H1 (cell line): ENCODE measurements around the gene NADSYN1. TPM values are rescaled to one million over a fixed set of nuclear protein-coding genes. Genes with fewer than 3 reads are reported as not detected.
A peak's percentile ranks its signal among the peaks of the same experiment; 100 is the strongest.

Experiments used
- CTCF ChIA-PET: fragments of 300-600 bp; sonication (Branson Sonifier 250); formaldehyde crosslinking; loops from one replicate; lab custom pipeline; 2021; ENCODE audit not compliant: partially characterized antibody; lab: Charles Lee
- POLR2A ChIA-PET: fragments of 300-600 bp; sonication (Branson Sonifier 250); formaldehyde crosslinking; loops from one replicate; lab custom pipeline; 2021; ENCODE audit warnings: inconsistent platforms; ENCODE audit not compliant: partially characterized antibody; lab: Charles Lee
- DNase-seq, 2 experiments: peaks; one replicate each; pipeline versions ENCODE4 v3.0.0 to v3.0.0-alpha.2; 2010 to 2022; ENCODE audit warnings: low spot score in 2 of 2, low read depth in 1 of 2, mixed read lengths in 1 of 2
- FAIRE-seq: peaks from 2 replicates; lab custom pipeline; 2011; peaks lifted over from hg19 to GRCh38; lab: Jason Lieb, UNC
- H2AFZ ChIP-seq: 2 replicates; pipeline ENCODE4 v1.8.1; 2012; ENCODE audit warnings: low read length, inconsistent platforms
- H2AK5ac ChIP-seq: 2 replicates; pipeline ENCODE4 v1.6.1; 2013; ENCODE audit warnings: low read depth, low read length
- H2BK120ac ChIP-seq: replicated peaks from 2 replicates; pipeline ENCODE3; 2013; ENCODE audit warnings: low read depth, low read length, inconsistent platforms
- H2BK12ac ChIP-seq: 2 replicates; pipeline ENCODE4 v1.6.1; 2013; ENCODE audit warnings: low read depth, low read length
- H2BK15ac ChIP-seq: 2 replicates; pipeline ENCODE4 v1.6.1; 2013; ENCODE audit warnings: low read length
- H2BK20ac ChIP-seq: 2 replicates; pipeline ENCODE4 v1.6.1; 2013; ENCODE audit warnings: low read length
- H2BK5ac ChIP-seq: 2 replicates; pipeline ENCODE4 v1.6.1; 2013; ENCODE audit warnings: low read depth, low read length
- H3K14ac ChIP-seq: 2 replicates; pipeline ENCODE4 v1.6.1; 2013; ENCODE audit warnings: inconsistent platforms; ENCODE audit not compliant: insufficient read length
- H3K18ac ChIP-seq: 2 replicates; pipeline ENCODE4 v1.6.1; 2013; ENCODE audit warnings: low read length; ENCODE audit errors: extremely low read depth
- H3K23ac ChIP-seq: 2 replicates; pipeline ENCODE4 v1.6.1; 2013; ENCODE audit warnings: inconsistent platforms; ENCODE audit not compliant: insufficient read length
- H3K23me2 ChIP-seq: 2 replicates; pipeline ENCODE4 v1.6.1; 2013; ENCODE audit warnings: low read depth, low read length
- H3K27ac ChIP-seq: 2 replicates; pipeline ENCODE4 v1.6.1; 2011; ENCODE audit warnings: low read depth, low read length, inconsistent platforms
- H3K27me3 ChIP-seq, 4 experiments: replicated peaks in 1 of 4; 1 replicate in 1 of 4; 2 replicates in 3 of 4; pipeline versions ENCODE4 v1.6.1 to v1.8.1; 2011 to 2013; ENCODE audit warnings: low read length in 3 of 4, mild to moderate bottlenecking in 3 of 4, inconsistent platforms in 2 of 4, mixed read lengths in 2 of 4, moderate library complexity in 1 of 4; ENCODE audit not compliant: control insufficient read depth in 3 of 4, insufficient read depth in 3 of 4; ENCODE audit errors: extremely low read depth in 1 of 4
- H3K36me3 ChIP-seq, 4 experiments: 2 replicates each; pipeline versions ENCODE4 v1.6.1 to v1.8.1; 2011 to 2013; ENCODE audit warnings: mild to moderate bottlenecking in 4 of 4, low read length in 3 of 4, moderate library complexity in 2 of 4, control low read depth in 1 of 4, inconsistent platforms in 1 of 4; ENCODE audit not compliant: insufficient read depth in 4 of 4, control insufficient read depth in 2 of 4
- H3K4ac ChIP-seq: replicated peaks from 2 replicates; pipeline ENCODE3; 2013; ENCODE audit warnings: low read length, low read depth, mixed read lengths, inconsistent platforms; ENCODE audit not compliant: insufficient read length
- H3K4me1 ChIP-seq, 4 experiments: replicated peaks in 1 of 4; 1 replicate in 1 of 4; 2 replicates in 3 of 4; pipeline versions ENCODE4 v1.6.1 to v1.8.1; 2011 to 2013; ENCODE audit warnings: low read length in 3 of 4, inconsistent platforms in 2 of 4, mixed read lengths in 1 of 4; ENCODE audit not compliant: insufficient read depth in 4 of 4, control insufficient read depth in 3 of 4
- H3K4me2 ChIP-seq, 2 experiments: 2 replicates each; pipeline versions ENCODE4 v1.6.1 to v1.8.1; 2011 to 2013; ENCODE audit warnings: low read depth in 2 of 2, low read length in 2 of 2, control low read depth in 1 of 2, inconsistent platforms in 1 of 2, mild to moderate bottlenecking in 1 of 2; ENCODE audit not compliant: insufficient read depth in 1 of 2
- H3K4me3 ChIP-seq, 4 experiments: fragments of 200-600, 300-600 bp in 1 of 4; sonication (generic), shearing (Covaris generic), sonication (Bioruptor Twin) in 1 of 4; 2 replicates each; pipeline versions ENCODE4 v1.5.1 to v1.8.1; 2011 to 2016; ENCODE audit warnings: low read length in 4 of 4, low read depth in 3 of 4, control low read depth in 2 of 4, inconsistent platforms in 2 of 4, mild to moderate bottlenecking in 2 of 4, mixed read lengths in 1 of 4, moderate library complexity in 1 of 4; ENCODE audit not compliant: insufficient read depth in 2 of 4; ENCODE audit errors: extremely low read depth in 1 of 4
- H3K56ac ChIP-seq: replicated peaks from 2 replicates; pipeline ENCODE3; 2013; ENCODE audit warnings: low read depth, mild to moderate bottlenecking, mixed read lengths, low read length, inconsistent platforms; ENCODE audit not compliant: insufficient read length
- H3K79me1 ChIP-seq: 2 replicates; pipeline ENCODE4 v1.6.1; 2013; ENCODE audit warnings: low read depth, low read length, control low read depth
- H3K79me2 ChIP-seq, 2 experiments: 2 replicates each; pipeline versions ENCODE4 v1.6.1 to v1.8.1; 2012 to 2013; ENCODE audit warnings: low read length in 2 of 2, mild to moderate bottlenecking in 2 of 2, inconsistent platforms in 1 of 2; ENCODE audit not compliant: insufficient read depth in 2 of 2, control insufficient read depth in 1 of 2
- H3K9ac ChIP-seq, 4 experiments: replicated peaks in 1 of 4; 1 replicate in 1 of 4; 2 replicates in 3 of 4; pipeline versions ENCODE4 v1.6.1 to v1.8.1; 2011 to 2013; ENCODE audit warnings: low read depth in 3 of 4, low read length in 3 of 4, control low read depth in 2 of 4, mild to moderate bottlenecking in 2 of 4, moderate library complexity in 2 of 4, inconsistent platforms in 1 of 4; ENCODE audit errors: extremely low read depth in 1 of 4
- H3K9me3 ChIP-seq, 2 experiments: 2 replicates each; pipeline versions ENCODE4 v1.6.1 to v1.8.1; 2012 to 2013; ENCODE audit warnings: mild to moderate bottlenecking in 2 of 2, moderate library complexity in 2 of 2, control low read depth in 1 of 2, inconsistent platforms in 1 of 2, low read depth in 1 of 2, low read length in 1 of 2, mixed read lengths in 1 of 2; ENCODE audit not compliant: insufficient read depth in 2 of 2
- H4K20me1 ChIP-seq, 2 experiments: replicated peaks in 1 of 2; 2 replicates each; pipeline versions ENCODE3 to v1.8.1; 2011 to 2013; ENCODE audit warnings: inconsistent platforms in 2 of 2, low read length in 2 of 2, mild to moderate bottlenecking in 1 of 2; ENCODE audit not compliant: insufficient read depth in 2 of 2, control insufficient read depth in 1 of 2
- H4K5ac ChIP-seq: 2 replicates; pipeline ENCODE4 v1.6.1; 2013; ENCODE audit warnings: low read length, low read depth, mixed read lengths, inconsistent platforms; ENCODE audit not compliant: insufficient read length
- H4K8ac ChIP-seq: 2 replicates; pipeline ENCODE4 v1.8.0; 2013; ENCODE audit warnings: mild to moderate bottlenecking, moderate library complexity, low read length, inconsistent platforms; ENCODE audit not compliant: insufficient read depth; ENCODE audit errors: extremely low read depth
- H4K91ac ChIP-seq: replicated peaks from 2 replicates; pipeline ENCODE3; 2013; ENCODE audit warnings: low read length, mixed read lengths, inconsistent platforms; ENCODE audit not compliant: insufficient read length
- CBX5 ChIP-seq: fragments of 300-800, 300-1000 bp; sonication (generic); IDR thresholded peaks from 2 replicates; pipeline ENCODE4 v1.7.1; 2016; ENCODE audit warnings: antibody characterized with exemption, low read length, low read depth
- HDAC2 ChIP-seq, 2 experiments: fragments of 300-600 bp in 1 of 2; sonication (generic) in 1 of 2; IDR thresholded peaks; 2 replicates each; pipeline ENCODE4 v1.6.1; 2011 to 2012; ENCODE audit warnings: low read depth in 2 of 2, low read length in 2 of 2, mild to moderate bottlenecking in 2 of 2, moderate library complexity in 2 of 2, borderline replicate concordance in 1 of 2, inconsistent platforms in 1 of 2
- KDM5A ChIP-seq: fragments of 200-600 bp; IDR thresholded peaks from 2 replicates; pipeline ENCODE4 v1.7.1; 2012; ENCODE audit warnings: mild to moderate bottlenecking, low read length, inconsistent platforms, mixed read lengths
- MAFK ChIP-seq: IDR thresholded peaks from 2 replicates; pipeline ENCODE4 v1.6.1; 2012; ENCODE audit warnings: low read depth, mild to moderate bottlenecking, improper control_type of control experiment, low read length
- MAX ChIP-seq: IDR thresholded peaks from 2 replicates; pipeline ENCODE4 v1.6.1; 2012; ENCODE audit warnings: inconsistent platforms
- NRF1 ChIP-seq: IDR thresholded peaks from 2 replicates; pipeline ENCODE4 v1.6.1; 2011; ENCODE audit warnings: mild to moderate bottlenecking, low read depth, low read length, improper control_type of control experiment
- SRF ChIP-seq: IDR thresholded peaks from 2 replicates; pipeline ENCODE4 v1.6.1; 2011; ENCODE audit warnings: mild to moderate bottlenecking, low read depth, low read length, moderate library complexity
- WGBS, 2 experiments: shearing (Covaris generic) in 1 of 2; methylation state at CpG; one replicate each; pipeline versions ENCODE4 v1.1.6 to v1.1.7; 2013 to 2015; ENCODE audit warnings: low lambda C conversion rate in 2 of 2, mixed read lengths in 2 of 2, inconsistent platforms in 1 of 2, low coverage in 1 of 2, missing lambda C conversion rate in 1 of 2; ENCODE audit not compliant: insufficient replicate concordance in 2 of 2, insufficient coverage in 1 of 2, insufficient read length in 1 of 2; ENCODE audit errors: extremely low coverage in 1 of 2, missing lambda C conversion rate in 1 of 2; 5-methylcytosine and 5-hydroxymethylcytosine counted together
- polyA plus RNA-seq, 7 experiments: library from polyadenylated mRNA; depleted of rRNA in 3 of 7; stranded (reverse) in 5 of 7; unstranded in 2 of 7; fragments of >200 nt in 5 of 7; fragments of 200-250 nt in 2 of 7; gene quantifications; 1 replicate in 5 of 7; 2 replicates in 1 of 7; 4 replicates in 1 of 7; pipeline versions ENCODE4 v1.2.1 to v1.2.3, GENCODE V29; 2011 to 2013; ENCODE audit warnings: missing spikeins in 2 of 7, mixed read lengths in 2 of 7
- total RNA-seq: library from RNA; stranded (reverse); fragmentation: NEBNext Ultra II Directional; extraction: Animal tissue kit (Norgen Biotek cat#: 25700); gene quantifications from 2 replicates; pipeline ENCODE4 v1.2.1, GENCODE V29; 2021

NADSYN1 gene
- total and polyA plus RNA-seq, 2 of the 8 experiments (the other 6 are each of a cell fraction or from before 2014, with no cell fraction given), result 38.3 to 38.6 TPM

- no peak overlapping the region for H2BK20ac ChIP-seq
- H2BK120ac ChIP-seq, result no peak overlapping the region
- peaks cover 6 to 15% of the 10 kb centered on the region in 2 experiments for H4K20me1 ChIP-seq
- H3K18ac ChIP-seq, result no peak overlapping the region
- H3K27ac ChIP-seq, result no peak overlapping the region
- H3K9me3 ChIP-seq, result no peaks in the 10 kb centered on the region
- H2BK15ac ChIP-seq, result no peak overlapping the region
- peak overlapping the region; percentile 52; the same call in 1 of the 2 replicates for H2BK5ac ChIP-seq
- H3K79me2 ChIP-seq, result no peaks in the 10 kb centered on the region
- DNase-seq (peak in 1 of 2 experiments; percentile 51), FAIRE-seq (no peak)
- no peak overlapping the region for H3K56ac ChIP-seq
- TF ChIP-seq HDAC2 (IDR thresholded peaks at IDR 0.05; ENCODE audit: borderline replicate concordance in 1 of 2, low read depth in 2 of 2, low read length in 2 of 2) (no peak), MAFK (no peak), KDM5A (no peak), CBX5 (no peak), NRF1 (no peak), SRF (no peak), MAX (0 out of 2 replicates have a peak, but pooled peaks have one; percentile 13)
- H3K36me3 ChIP-seq, result peaks cover 3 to 22% (median 15%) of the 10 kb centered on the region in 4 experiments
- ChIA-PET POLR2A (interaction anchor here (1.0 to 1.5 kb wide), 2 partner anchors 15 to 30 kb away, joined by 4 to 5 read pairs; partner anchors contain the start of gene DHCR7), CTCF (interaction anchor here (1.1 to 1.4 kb wide), 2 partner anchors 102 to 105 kb away, joined by 3 read pairs; no protein-coding TSS in a partner anchor)
- no peak overlapping the region for H2AFZ ChIP-seq
- H3K23ac ChIP-seq, result no peak overlapping the region
- no peak overlapping the region for H3K9ac ChIP-seq
- no peak overlapping the region for H4K91ac ChIP-seq
- peaks cover 0 to 9% (median 4%) of the 10 kb centered on the region in 4 experiments; a peak in 6 of 7 replicates for H3K4me1 ChIP-seq
- no peak overlapping the region for H2AK5ac ChIP-seq
- no peak overlapping the region for H3K4ac ChIP-seq
- peak overlapping the region; percentile 31; the same call in 1 of the 2 replicates for H4K8ac ChIP-seq
- H3K4me2 ChIP-seq, result no peak overlapping the region; a peak in 2 of 4 replicates
- H3K27me3 ChIP-seq, result no peaks in the 10 kb centered on the region
- H3K14ac ChIP-seq, result no peak overlapping the region
- WGBS, 2 experiments, result 78% methylated on average over 25 of the region's 25 CpGs; no CpG with 5 or more reads in 1 of the 2 experiments
- no peaks in the 10 kb centered on the region for H3K79me1 ChIP-seq
- H4K5ac ChIP-seq, result no peak overlapping the region
- H2BK12ac ChIP-seq, result no peak overlapping the region
- no peaks in the 10 kb centered on the region for H3K23me2 ChIP-seq
- H3K4me3 ChIP-seq, result no peak overlapping the region
Measured at GRCh38 chr11:71477641-71478527, 24.9 kb downstream of the NADSYN1 start.
